Chondrocyte (in vitro differentiated cells): ENCODE results near the gene PLCH2. TPM values are rescaled to one million over a fixed set of nuclear protein-coding genes. Genes with fewer than 3 reads are reported as not detected.

Source experiments
- DNase-seq: peaks from one replicate; pipeline ENCODE4 v3.0.0; 2021; ENCODE audit warnings: mixed read lengths, low spot score
- H3K27ac Mint-ChIP-seq: one replicate; pipeline ENCODE4 v1.8.0; 2021; ENCODE audit warnings: mild to moderate bottlenecking, moderate library complexity, mixed read lengths; ENCODE audit not compliant: unreplicated experiment
- H3K27me3 Mint-ChIP-seq: 2 replicates; pipeline ENCODE4 v1.8.0; 2021; ENCODE audit warnings: low read depth, mixed read lengths
- H3K36me3 Mint-ChIP-seq: 2 replicates; pipeline ENCODE4 v1.8.0; 2021; ENCODE audit warnings: low read depth, mixed read lengths
- H3K4me1 Mint-ChIP-seq: 2 replicates; pipeline ENCODE4 v1.8.0; 2021; ENCODE audit warnings: low read depth, mild to moderate bottlenecking, mixed read lengths
- H3K4me3 Mint-ChIP-seq: one replicate; pipeline ENCODE4 v1.8.0; 2021; ENCODE audit warnings: mild to moderate bottlenecking, moderate library complexity, mixed read lengths; ENCODE audit not compliant: unreplicated experiment
- H3K9me3 Mint-ChIP-seq: 2 replicates; pipeline ENCODE4 v1.8.0; 2021; ENCODE audit warnings: low read depth, mixed read lengths
- total RNA-seq: library from RNA; stranded (reverse); gene quantifications from 3 replicates; pipeline ENCODE4 v1.2.1, GENCODE V29; 2021
- TF ChIP-seq, protein P1 (sequence below): fragments of 200-600 bp; sonication (generic); IDR thresholded peaks from 2 replicates; pipeline ENCODE4 v1.5.0; 2021; ENCODE audit warnings: antibody characterized with exemption, mild to moderate bottlenecking, moderate library complexity

The PLCH2 gene
- total RNA-seq, 1 donor from 2014 or later = 2.4 TPM

DNA sequence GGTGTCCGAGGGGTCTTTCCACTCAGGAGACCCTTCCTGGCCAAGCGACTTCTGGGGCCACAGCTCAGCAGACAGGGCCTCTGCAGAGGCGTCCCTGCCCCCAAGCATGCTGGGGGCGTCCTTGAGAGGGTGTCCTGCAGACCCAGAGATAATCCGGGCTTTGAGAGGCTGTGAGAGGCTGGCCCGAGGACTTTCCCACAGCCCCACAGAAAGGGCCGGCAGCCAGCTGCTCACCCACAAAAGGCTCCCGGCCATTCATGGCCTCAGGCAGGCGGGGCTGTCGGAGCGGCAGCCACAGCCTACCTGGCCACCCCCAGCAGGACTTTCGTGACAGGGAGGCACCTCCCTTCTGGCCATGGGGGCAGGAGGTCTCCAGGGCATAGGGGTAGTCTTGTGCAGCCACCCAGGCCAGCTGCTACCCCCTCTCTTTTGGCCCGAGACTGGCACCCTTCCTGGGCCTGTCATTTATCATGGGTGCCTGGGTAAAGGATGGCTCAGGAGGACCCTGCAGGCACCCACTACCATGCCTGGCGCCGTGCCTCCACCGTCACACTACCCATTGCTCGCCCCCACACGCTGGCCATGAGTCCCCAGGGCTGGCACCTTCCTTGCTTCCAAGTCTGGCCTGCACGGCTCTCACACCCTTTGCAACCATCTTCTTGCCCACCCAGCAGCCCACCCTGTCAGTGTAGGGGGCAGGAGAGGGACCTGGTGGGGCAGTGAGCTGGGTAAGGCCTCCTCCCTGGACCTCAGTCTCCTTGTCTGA lies 69.0 kb downstream of the PLCH2 start:
- Mint-ChIP-seq H3K27ac (peak overlapping the region; percentile 12), H3K9me3 (no peaks in the 10 kb centered on the region), H3K4me3 (no peak overlapping the region), H3K4me1 (peaks cover 6% of the 10 kb centered on the region), H3K27me3 (no peaks in the 10 kb centered on the region), H3K36me3 (no peaks in the 10 kb centered on the region)
- no peak for DNase-seq
- TF ChIP-seq, protein P1, sequence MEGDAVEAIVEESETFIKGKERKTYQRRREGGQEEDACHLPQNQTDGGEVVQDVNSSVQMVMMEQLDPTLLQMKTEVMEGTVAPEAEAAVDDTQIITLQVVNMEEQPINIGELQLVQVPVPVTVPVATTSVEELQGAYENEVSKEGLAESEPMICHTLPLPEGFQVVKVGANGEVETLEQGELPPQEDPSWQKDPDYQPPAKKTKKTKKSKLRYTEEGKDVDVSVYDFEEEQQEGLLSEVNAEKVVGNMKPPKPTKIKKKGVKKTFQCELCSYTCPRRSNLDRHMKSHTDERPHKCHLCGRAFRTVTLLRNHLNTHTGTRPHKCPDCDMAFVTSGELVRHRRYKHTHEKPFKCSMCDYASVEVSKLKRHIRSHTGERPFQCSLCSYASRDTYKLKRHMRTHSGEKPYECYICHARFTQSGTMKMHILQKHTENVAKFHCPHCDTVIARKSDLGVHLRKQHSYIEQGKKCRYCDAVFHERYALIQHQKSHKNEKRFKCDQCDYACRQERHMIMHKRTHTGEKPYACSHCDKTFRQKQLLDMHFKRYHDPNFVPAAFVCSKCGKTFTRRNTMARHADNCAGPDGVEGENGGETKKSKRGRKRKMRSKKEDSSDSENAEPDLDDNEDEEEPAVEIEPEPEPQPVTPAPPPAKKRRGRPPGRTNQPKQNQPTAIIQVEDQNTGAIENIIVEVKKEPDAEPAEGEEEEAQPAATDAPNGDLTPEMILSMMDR = no peak

DNA sequence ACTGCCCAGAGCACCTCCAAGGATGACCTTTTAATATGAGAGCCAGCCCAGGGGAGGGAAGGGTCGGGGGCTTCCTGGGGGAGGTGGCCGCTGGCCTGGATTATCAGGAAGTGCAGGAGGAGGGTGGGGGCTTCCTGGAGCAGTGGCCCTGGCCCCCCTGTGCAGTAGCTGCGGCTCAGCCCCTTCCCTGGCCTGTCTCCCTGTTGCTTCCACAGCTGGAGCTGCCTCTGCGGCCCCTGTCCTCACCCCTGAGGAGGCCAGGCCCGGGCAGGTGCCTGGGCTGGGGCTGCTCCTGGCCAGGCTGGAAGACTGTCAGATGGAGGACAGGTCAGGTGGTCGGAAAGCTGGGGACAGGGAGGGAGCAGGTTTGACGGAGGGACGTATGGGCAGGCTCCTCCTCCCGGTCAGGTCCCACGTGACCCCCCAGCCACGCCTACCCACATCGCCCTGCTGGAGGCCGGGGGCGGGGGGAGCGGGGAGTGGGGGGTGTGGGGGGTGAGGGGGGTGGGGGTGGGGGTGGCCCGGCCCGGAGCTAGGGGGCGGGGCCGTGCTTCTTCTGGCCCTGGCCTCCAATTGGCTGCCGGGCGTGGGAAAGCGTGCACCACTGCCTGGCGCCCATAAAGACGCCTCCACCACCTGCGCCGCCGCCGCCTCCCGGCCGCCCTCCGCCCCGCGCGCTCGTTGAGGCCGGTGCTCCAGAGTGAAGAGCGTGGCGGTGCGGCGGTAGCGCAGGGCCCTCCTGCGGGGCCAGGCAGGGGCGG lies 69.8 kb downstream of the PLCH2 start:
- no peak for DNase-seq

DNA sequence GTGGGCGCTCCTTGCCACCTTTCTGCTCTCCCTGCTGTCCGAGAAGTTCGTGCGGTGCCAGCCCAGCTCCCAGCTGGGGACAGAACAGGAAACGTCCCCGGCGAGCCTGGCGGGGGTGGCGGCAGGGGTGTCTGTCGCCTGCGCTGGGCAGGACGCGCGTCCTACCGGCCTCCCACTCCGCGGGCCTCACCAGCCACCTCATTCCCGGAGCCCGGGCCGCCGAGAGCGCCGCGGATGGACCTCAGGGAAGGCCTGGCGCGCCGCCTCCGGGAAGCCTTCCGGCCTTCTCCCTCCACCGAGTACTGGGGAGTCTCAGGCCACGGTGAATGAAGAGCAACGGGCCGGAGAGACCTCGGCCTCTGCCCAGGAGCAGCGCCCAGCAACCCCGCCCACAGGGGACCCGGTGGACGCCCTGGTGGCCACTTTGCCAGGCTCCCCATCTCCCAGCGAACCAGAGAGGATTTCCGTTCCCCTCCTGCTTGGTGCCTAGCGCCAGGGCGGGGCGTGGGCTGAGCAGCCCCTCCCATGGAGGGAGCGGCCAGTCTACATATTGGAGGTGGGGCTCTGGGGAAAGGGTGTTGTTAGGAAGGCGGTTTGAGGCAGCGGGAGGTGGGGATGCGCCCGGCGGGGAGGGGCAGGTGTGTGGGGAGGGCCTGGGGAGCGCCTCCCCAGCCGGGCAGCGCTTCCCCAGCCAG lies 70.6 kb downstream of the PLCH2 start:
- Mint-ChIP-seq H3K4me1 (peaks cover 6% of the 10 kb centered on the region), H3K27ac (no peak overlapping the region), H3K27me3 (no peaks in the 10 kb centered on the region), H3K9me3 (no peaks in the 10 kb centered on the region), H3K4me3 (peak overlapping the region; percentile 63), H3K36me3 (no peaks in the 10 kb centered on the region)
- DNase-seq = no peak
- TF ChIP-seq, protein P1 = peak; percentile 38

More for the DNA sequence above, 69.8 kb downstream of the PLCH2 start:
- Mint-ChIP-seq H3K27ac (peak overlapping the region; percentile 12), H3K4me1 (peaks cover 6% of the 10 kb centered on the region), H3K27me3 (no peaks in the 10 kb centered on the region), H3K36me3 (no peaks in the 10 kb centered on the region), H3K4me3 (no peak overlapping the region), H3K9me3 (no peaks in the 10 kb centered on the region)
- TF ChIP-seq, protein P1 = no peak

DNA sequence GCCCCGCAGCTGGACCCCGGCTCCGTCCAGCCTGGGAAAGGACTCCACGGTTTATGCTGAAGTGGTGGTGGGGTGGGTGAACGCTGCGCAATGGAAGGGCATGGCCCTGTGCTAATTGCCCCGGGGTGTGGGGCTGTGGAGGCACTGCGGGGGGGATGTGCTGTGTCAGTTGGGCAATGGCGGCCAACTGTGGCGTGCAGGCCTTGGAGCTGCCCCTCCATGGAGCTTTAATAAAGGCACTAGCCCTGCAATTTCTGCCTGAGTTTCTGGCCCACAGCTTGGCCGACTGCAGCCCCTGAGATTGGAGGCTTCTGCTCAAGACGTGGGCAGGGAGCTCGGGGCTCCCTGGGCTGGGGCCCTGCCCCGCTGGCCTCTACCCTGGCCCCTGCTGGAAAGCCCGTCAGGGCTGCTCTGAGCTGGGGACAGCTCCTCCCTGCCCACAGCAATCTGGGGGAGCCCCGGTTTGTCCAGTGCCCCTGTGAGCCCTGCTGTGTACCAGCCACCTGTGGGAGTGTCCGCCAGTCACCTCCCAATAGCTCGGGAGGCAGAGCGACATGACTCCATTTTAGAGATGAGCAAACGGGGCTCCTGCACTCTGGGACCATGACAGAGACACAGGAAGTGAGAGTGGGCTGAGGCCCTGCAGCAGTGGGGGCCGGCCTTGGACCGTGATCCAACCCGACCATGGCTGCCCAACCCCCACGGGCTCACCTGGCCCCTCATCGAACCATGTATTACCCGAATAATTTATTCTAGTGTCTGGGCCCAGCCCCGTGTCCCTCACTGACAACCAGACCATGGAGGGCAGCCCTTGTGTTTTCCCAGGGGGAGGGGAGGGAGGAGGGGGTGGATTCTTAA lies 71.3 kb downstream of the PLCH2 start:
- no peak overlapping the region for H3K27ac Mint-ChIP-seq
- no peaks in the 10 kb centered on the region for H3K9me3 Mint-ChIP-seq
- no peaks in the 10 kb centered on the region for H3K36me3 Mint-ChIP-seq
- peaks cover 6% of the 10 kb centered on the region for H3K4me1 Mint-ChIP-seq
- no peak for DNase-seq
- peak overlapping the region; percentile 63 for H3K4me3 Mint-ChIP-seq
- no peaks in the 10 kb centered on the region for H3K27me3 Mint-ChIP-seq
- TF ChIP-seq, protein P1 = no peak
